Subcutaneous abdominal adipose tissue (tissue), 5 donors: Measurements from ENCODE around the gene AADAC.
A peak's percentile ranks its signal among the peaks of the same experiment; 100 is the strongest.
"Not testable (repeated sequence)": the region's sequence is repeated elsewhere in the genome, so short reads cannot be mapped to it uniquely, and the experiment has no call there.

Experiments
- H3K27ac ChIP-seq: one replicate; pipeline ENCODE4 v1.7.0; 2013; ENCODE audit warnings: low read depth, mild to moderate bottlenecking, inconsistent platforms, low read length, moderate library complexity
- H3K27me3 ChIP-seq, 5 donors: one replicate each; pipeline ENCODE4 v1.7.0; 2013; ENCODE audit warnings: low read length in 5 of 5, inconsistent platforms in 1 of 5; ENCODE audit not compliant: control insufficient read depth in 5 of 5, insufficient read depth in 4 of 5
- H3K36me3 ChIP-seq, 5 donors: one replicate each; pipeline ENCODE4 v1.7.0; 2013; ENCODE audit warnings: low read length in 5 of 5; ENCODE audit not compliant: control insufficient read depth in 5 of 5, insufficient read depth in 5 of 5
- H3K4me1 ChIP-seq, 5 donors: one replicate each; pipeline ENCODE4 v1.7.0; 2013; ENCODE audit warnings: low read length in 5 of 5, mild to moderate bottlenecking in 3 of 5, moderate library complexity in 1 of 5; ENCODE audit not compliant: control insufficient read depth in 5 of 5, insufficient read depth in 5 of 5
- H3K4me3 ChIP-seq, 5 donors: one replicate each; pipeline ENCODE4 v1.7.0; 2013; ENCODE audit warnings: low read length in 5 of 5, low read depth in 1 of 5
- H3K9ac ChIP-seq, 5 donors: one replicate each; pipeline ENCODE4 v1.7.0; 2013; ENCODE audit warnings: low read length in 5 of 5, mild to moderate bottlenecking in 4 of 5, moderate library complexity in 3 of 5
- H3K9me3 ChIP-seq, 5 donors: one replicate each; pipeline ENCODE4 v1.7.0; 2013; ENCODE audit warnings: low read length in 5 of 5; ENCODE audit not compliant: control insufficient read depth in 5 of 5
- donor health status: healthy.
- donor health status: healthy.
- donor health status: healthy.
- donor health status: healthy.
- donor health status: healthy.

Gene AADAC

GRCh38 chr3:151813799-151814198 is at the start of gene AADAC:
Gene AADAC, plus strand, starts transcription at chr3:151814116. Its CDS starts 47 bp downstream, at chr3:151814163.
- Histone ChIP-seq H3K36me3 (no peaks in the 10 kb centered on the region), H3K9me3 (peaks cover 0 to 10% (median 4%) of the 10 kb centered on the region in 5 donors), H3K27ac (no peak within 1 kb of the TSS), H3K4me1 (peaks cover 0 to 3% (median 0%) of the 10 kb centered on the region in 5 donors), H3K4me3 (peak within 1 kb of the TSS in 4 of 5 donors; percentile 1 to 53 (median 16)), H3K27me3 (no peaks in the 10 kb centered on the region), H3K9ac (no peak within 1 kb of the TSS)

- H3K36me3 ChIP-seq, H3K9me3 ChIP-seq, H3K27ac ChIP-seq, H3K4me1 ChIP-seq, H3K27me3 ChIP-seq, H3K4me3 ChIP-seq, H3K9ac ChIP-seq: not testable (repeated sequence)
These were observed 49.2 kb upstream of the AADAC start for GRCh38 chr3:151764699-151765098.

- H3K27me3 ChIP-seq: no peaks in the 10 kb centered on the region
- H3K4me3 ChIP-seq: no peak overlapping the region
- no peak overlapping the region for H3K9ac ChIP-seq
- peaks cover under 1 to 14% (median 11%) of the 10 kb centered on the region in 5 donors for H3K4me1 ChIP-seq
- H3K9me3 ChIP-seq: no peaks in the 10 kb centered on the region
- H3K36me3 ChIP-seq: no peaks in the 10 kb centered on the region
- H3K27ac ChIP-seq: no peak overlapping the region
These were observed 48.2 kb upstream of the AADAC start for GRCh38 chr3:151765685-151766084.

GRCh38 chr3:151766454-151766853 is 47.5 kb upstream of the AADAC start:
- H3K9ac ChIP-seq: no peak overlapping the region
- no peaks in the 10 kb centered on the region for H3K27me3 ChIP-seq
- no peaks in the 10 kb centered on the region for H3K36me3 ChIP-seq
- H3K4me1 ChIP-seq: peaks cover 3 to 22% (median 18%) of the 10 kb centered on the region in 5 donors
- H3K27ac ChIP-seq: peak overlapping the region; percentile 18
- H3K4me3 ChIP-seq: no peak overlapping the region
- H3K9me3 ChIP-seq: no peaks in the 10 kb centered on the region

- H3K4me3 ChIP-seq: no peak overlapping the region
- H3K36me3 ChIP-seq: no peaks in the 10 kb centered on the region
- peak overlapping the region; percentile 92 for H3K27ac ChIP-seq
- no peak overlapping the region for H3K9ac ChIP-seq
- no peaks in the 10 kb centered on the region for H3K9me3 ChIP-seq
- H3K27me3 ChIP-seq: no peaks in the 10 kb centered on the region
- H3K4me1 ChIP-seq: peaks cover 3 to 31% (median 24%) of the 10 kb centered on the region in 5 donors
These were observed 45.5 kb upstream of the AADAC start for GRCh38 chr3:151768393-151768930.

- Histone ChIP-seq H3K27ac (peak overlapping the region; percentile 92), H3K4me3 (no peak overlapping the region), H3K9ac (no peak overlapping the region), H3K36me3 (no peaks in the 10 kb centered on the region), H3K27me3 (no peaks in the 10 kb centered on the region), H3K4me1 (peaks cover 3 to 31% (median 24%) of the 10 kb centered on the region in 5 donors), H3K9me3 (no peaks in the 10 kb centered on the region)
These were observed 44.7 kb upstream of the AADAC start for GRCh38 chr3:151769175-151769574.

- Histone ChIP-seq H3K9me3 (no peaks in the 10 kb centered on the region), H3K36me3 (no peaks in the 10 kb centered on the region), H3K27me3 (no peaks in the 10 kb centered on the region), H3K9ac (peak overlapping the region in 3 of 5 donors; percentile 11 to 56 (median 52)), H3K4me3 (peak overlapping the region in 1 of 5 donors; percentile 2), H3K4me1 (peaks cover 3 to 31% (median 24%) of the 10 kb centered on the region in 5 donors), H3K27ac (peak overlapping the region; percentile 92)
These were observed 43.0 kb upstream of the AADAC start for GRCh38 chr3:151770956-151771355.

GRCh38 chr3:151772825-151773480 is 41.0 kb upstream of the AADAC start:
- no peaks in the 10 kb centered on the region for H3K36me3 ChIP-seq
- no peak overlapping the region for H3K9ac ChIP-seq
- peak overlapping the region; percentile 14 for H3K27ac ChIP-seq
- no peaks in the 10 kb centered on the region for H3K9me3 ChIP-seq
- H3K4me1 ChIP-seq: peaks cover 3 to 32% (median 24%) of the 10 kb centered on the region in 5 donors
- no peaks in the 10 kb centered on the region for H3K27me3 ChIP-seq
- H3K4me3 ChIP-seq: no peak overlapping the region

GRCh38 chr3:151774235-151774634 is 39.7 kb upstream of the AADAC start:
- no peaks in the 10 kb centered on the region for H3K36me3 ChIP-seq
- no peaks in the 10 kb centered on the region for H3K9me3 ChIP-seq
- H3K27me3 ChIP-seq: no peaks in the 10 kb centered on the region
- peaks cover 3 to 31% (median 24%) of the 10 kb centered on the region in 5 donors for H3K4me1 ChIP-seq
- H3K9ac ChIP-seq: no peak overlapping the region
- no peak overlapping the region for H3K27ac ChIP-seq
- no peak overlapping the region for H3K4me3 ChIP-seq

GRCh38 chr3:151774910-151775309 is 39.0 kb upstream of the AADAC start:
- H3K36me3 ChIP-seq: no peaks in the 10 kb centered on the region

More at GRCh38 chr3:151774910-151775309, 39.0 kb upstream of the AADAC start:
- Histone ChIP-seq H3K9me3 (no peaks in the 10 kb centered on the region), H3K27ac (no peak overlapping the region), H3K9ac (no peak overlapping the region), H3K27me3 (no peaks in the 10 kb centered on the region), H3K4me3 (no peak overlapping the region), H3K4me1 (peaks cover 3 to 26% (median 19%) of the 10 kb centered on the region in 5 donors)
